SW480 (cell line): ENCODE results near the gene AGO1.
A peak's percentile ranks its signal among the peaks of the same experiment; 100 is the strongest.
"Not testable (repeated sequence)": the region's sequence is repeated elsewhere in the genome, so short reads cannot be mapped to it uniquely, and the experiment has no call there.

ENCODE experiments used
- DNase-seq: peaks from one replicate; pipeline ENCODE4 v3.0.0-alpha.2; 2016; ENCODE audit warnings: low spot score

The AGO1 gene

GRCh38 chr1:35869245-35869950 lies 13.6 kb upstream of the AGO1 start:
- not testable (repeated sequence) for DNase-seq

GRCh38 chr1:35870651-35871309 lies 12.2 kb upstream of the AGO1 start:
- no peak for DNase-seq

GRCh38 chr1:35873243-35873750 lies 9.7 kb upstream of the AGO1 start:
- DNase-seq: no peak

GRCh38 chr1:35874115-35874514 lies 8.9 kb upstream of the AGO1 start:
- not testable (repeated sequence) for DNase-seq

GRCh38 chr1:35876988-35877387 lies 6.0 kb upstream of the AGO1 start:
- DNase-seq: no peak

- no peak for DNase-seq
These were observed 1.1 kb upstream of the AGO1 start for GRCh38 chr1:35881850-35882273.

GRCh38 chr1:35882586-35882944 lies 444 bp upstream of the AGO1 start:
- no peak for DNase-seq

GRCh38 chr1:35883635-35884101 lies 659 bp downstream of the AGO1 start:
- DNase-seq: peak; percentile 20

- no peak for DNase-seq
These were observed 1.9 kb downstream of the AGO1 start for GRCh38 chr1:35884934-35885333.

GRCh38 chr1:35885961-35886558 lies 3.1 kb downstream of the AGO1 start:
- DNase-seq: no peak

GRCh38 chr1:35886577-35887431 lies 3.8 kb downstream of the AGO1 start:
- DNase-seq: no peak

- DNase-seq: no peak
These were observed 4.5 kb downstream of the AGO1 start for GRCh38 chr1:35887508-35887907.

- no peak for DNase-seq
These were observed 5.2 kb downstream of the AGO1 start for GRCh38 chr1:35888255-35888654.

- DNase-seq: not testable (repeated sequence)
These were observed 6.0 kb downstream of the AGO1 start for GRCh38 chr1:35888981-35889380.

GRCh38 chr1:35893051-35893879 lies 10.3 kb downstream of the AGO1 start:
- DNase-seq: no peak

GRCh38 chr1:35894183-35894582 lies 11.2 kb downstream of the AGO1 start:
- no peak for DNase-seq

- DNase-seq: no peak
These were observed 11.6 kb downstream of the AGO1 start for GRCh38 chr1:35894656-35895055.

- no peak for DNase-seq
These were observed 16.9 kb downstream of the AGO1 start for GRCh38 chr1:35899941-35900340.

- DNase-seq: no peak
These were observed 18.2 kb downstream of the AGO1 start for GRCh38 chr1:35901235-35901634.

GRCh38 chr1:35902671-35903070 lies 19.7 kb downstream of the AGO1 start:
- no peak for DNase-seq

- no peak for DNase-seq
These were observed 31.7 kb downstream of the AGO1 start for GRCh38 chr1:35914717-35915116.
